PFSK-1 (cell line): Measurements from ENCODE around the gene PPP4R4.

Experiments
- SIN3A ChIP-seq: IDR thresholded peaks from 2 replicates; pipeline ENCODE4 v1.6.1; 2012; ENCODE audit warnings: mild to moderate bottlenecking, low read length, moderate library complexity, borderline replicate concordance; ENCODE audit not compliant: insufficient read depth
- TAF1 ChIP-seq: IDR thresholded peaks from 2 replicates; pipeline ENCODE4 v1.6.1; 2012; ENCODE audit warnings: low read length, control low read depth, borderline replicate concordance; ENCODE audit not compliant: insufficient read depth

DNA sequence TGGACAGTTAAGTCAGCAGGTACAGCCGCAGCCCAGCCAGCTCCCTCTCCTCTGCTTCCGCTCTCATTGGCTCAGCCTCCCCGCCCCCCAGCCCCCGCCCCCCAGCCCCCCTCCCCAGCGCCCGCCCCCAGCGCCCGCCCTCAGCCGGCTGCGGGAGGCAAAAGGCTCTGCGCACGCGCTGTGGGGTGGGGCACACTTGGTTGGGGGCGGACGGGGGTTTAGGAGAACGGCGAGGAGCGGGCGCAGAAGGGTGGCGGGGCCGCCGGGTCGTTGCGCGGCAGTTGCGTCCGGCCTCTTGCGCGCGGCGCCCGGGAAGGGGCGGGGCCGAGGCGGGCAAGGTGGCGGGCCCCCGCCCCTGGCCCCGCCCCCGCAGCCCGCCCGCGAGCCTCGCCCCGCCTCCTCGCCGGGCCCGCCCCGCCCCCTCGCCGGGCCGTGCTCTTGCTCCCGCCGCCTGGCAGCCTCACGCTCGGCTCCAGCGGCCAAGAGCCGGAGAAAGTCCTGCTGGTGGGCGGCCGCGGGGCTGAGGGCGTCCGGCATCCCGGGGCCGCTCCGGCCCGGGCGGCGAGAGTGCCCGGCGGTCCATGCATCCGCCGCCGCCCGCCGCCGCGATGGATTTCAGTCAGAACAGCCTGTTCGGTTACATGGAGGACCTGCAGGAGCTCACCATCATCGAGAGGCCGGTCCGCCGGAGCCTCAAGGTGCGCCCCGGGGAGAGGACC is at the start of gene PPP4R4:
- TF ChIP-seq SIN3A (no peak), TAF1 (no peak)
